SK-N-SH (cell line): ENCODE data around the gene TSTD1. TPM values are rescaled to one million over a fixed set of nuclear protein-coding genes. Genes with fewer than 3 reads are reported as not detected.

Experiments
- CTCF ChIA-PET: fragments of 300-600, 350-600 bp; formaldehyde crosslinking; extraction: SDS; loops from one replicate; lab custom pipeline; 2021; lab: Yijun Ruan, JAX
- POLR2A ChIA-PET: fragments of 350-600 bp; sonication (Branson Sonifier 250); formaldehyde crosslinking; extraction: SDS; loops from one replicate; lab custom pipeline; 2020; ENCODE audit warnings: antibody characterized with exemption, inconsistent platforms; lab: Yijun Ruan, JAX
- DNase-seq: peaks from one replicate; pipeline ENCODE4 v3.0.0; 2012
- H2AFZ ChIP-seq: fragments of 200-600 bp; sonication (generic); 2 replicates; pipeline ENCODE4 v1.8.1; 2016; ENCODE audit warnings: antibody characterized with exemption, mild to moderate bottlenecking, low read depth
- H3F3A ChIP-seq: fragments of 200-600 bp; sonication (generic); replicated peaks from 2 replicates; pipeline ENCODE3; 2016; ENCODE audit warnings: antibody characterized with exemption, mild to moderate bottlenecking; ENCODE audit not compliant: insufficient read depth
- H3K27ac ChIP-seq, 2 experiments: fragments of 200-500 bp in 1 of 2; fragments of 200-600 bp in 1 of 2; sonication (Bioruptor generic) in 1 of 2; sonication (generic), shearing (Covaris generic) in 1 of 2; 2 replicates each; pipeline versions ENCODE4 v1.5.1 to v1.6.1; 2014 to 2016; ENCODE audit warnings: low read depth in 2 of 2, inconsistent platforms in 1 of 2, low read length in 1 of 2, mild to moderate bottlenecking in 1 of 2, mixed read lengths in 1 of 2
- H3K27me3 ChIP-seq: fragments of 200-600 bp; sonication (generic), shearing (Covaris generic); 2 replicates; pipeline ENCODE4 v1.6.1; 2016; ENCODE audit warnings: mixed run types; ENCODE audit not compliant: insufficient read depth
- H3K36me3 ChIP-seq, 2 experiments: fragments of 200-500 bp in 1 of 2; fragments of 200-600 bp in 1 of 2; sonication (Bioruptor generic) in 1 of 2; sonication (generic) in 1 of 2; replicated peaks in 1 of 2; 2 replicates each; pipeline versions ENCODE3 to v1.5.1; 2014 to 2016; ENCODE audit warnings: low read length in 1 of 2, mild to moderate bottlenecking in 1 of 2; ENCODE audit not compliant: insufficient read depth in 2 of 2, control insufficient read depth in 1 of 2
- H3K4me1 ChIP-seq, 2 experiments: fragments of 200-500 bp in 1 of 2; fragments of 200-600 bp in 1 of 2; sonication (Bioruptor generic) in 1 of 2; sonication (generic), shearing (Covaris generic) in 1 of 2; 2 replicates each; pipeline versions ENCODE4 v1.5.1 to v1.6.1; 2014 to 2016; ENCODE audit warnings: low read depth in 1 of 2, low read length in 1 of 2, mixed run types in 1 of 2; ENCODE audit not compliant: insufficient read depth in 2 of 2, control insufficient read depth in 1 of 2
- H3K4me2 ChIP-seq: fragments of 200-600 bp; sonication (generic), shearing (Covaris generic); 2 replicates; pipeline ENCODE4 v1.6.1; 2017; ENCODE audit warnings: mixed run types
- H3K4me3 ChIP-seq, 2 experiments: fragments of 200-500 bp in 1 of 2; fragments of 200-600 bp in 1 of 2; sonication (Bioruptor generic) in 1 of 2; sonication (generic), shearing (Covaris generic) in 1 of 2; 2 replicates each; pipeline versions ENCODE4 v1.5.1 to v1.8.1; 2014 to 2016; ENCODE audit warnings: low read depth in 2 of 2, inconsistent platforms in 1 of 2, low read length in 1 of 2, mild to moderate bottlenecking in 1 of 2, mixed read lengths in 1 of 2, moderate library complexity in 1 of 2
- H3K79me2 ChIP-seq: fragments of 200-600 bp; sonication (generic); 2 replicates; pipeline ENCODE4 v1.8.1; 2017; ENCODE audit warnings: mild to moderate bottlenecking; ENCODE audit not compliant: insufficient read depth
- H3K9ac ChIP-seq: fragments of 200-600 bp; sonication (generic); 2 replicates; pipeline ENCODE4 v1.6.1; 2017; ENCODE audit warnings: mixed run types
- H3K9me2 ChIP-seq: fragments of 200-600 bp; sonication (generic); 2 replicates; pipeline ENCODE4 v1.6.1; 2017; ENCODE audit warnings: mixed run types
- H3K9me3 ChIP-seq: fragments of 200-600 bp; sonication (generic); 2 replicates; pipeline ENCODE4 v1.6.1; 2017; ENCODE audit warnings: mixed run types, mild to moderate bottlenecking, moderate library complexity
- H4K20me1 ChIP-seq: fragments of 200-600 bp; sonication (generic); 2 replicates; pipeline ENCODE4 v1.6.1; 2017; ENCODE audit warnings: mild to moderate bottlenecking, mixed run types; ENCODE audit not compliant: insufficient read depth
- EP300 ChIP-seq, 2 experiments: IDR thresholded peaks; 2 replicates each; pipeline versions ENCODE4 v1.4.0 to v1.6.1; 2012; ENCODE audit warnings: borderline replicate concordance in 1 of 2, low read depth in 1 of 2, low read length in 1 of 2
- FOXJ3 ChIP-seq: sonication (generic); formaldehyde crosslinking; IDR thresholded peaks from 2 replicates; pipeline ENCODE4 v1.5.1; 2020; ENCODE audit warnings: mild to moderate bottlenecking, missing genetic modification reagents
- NFIC ChIP-seq: IDR thresholded peaks from 2 replicates; pipeline ENCODE4 v1.4.0; 2012; ENCODE audit warnings: borderline replicate concordance
- PBX3 ChIP-seq: IDR thresholded peaks from 2 replicates; pipeline ENCODE4; 2012
- RAD21 ChIP-seq: IDR thresholded peaks from 2 replicates; pipeline ENCODE4 v1.6.1; 2012; ENCODE audit warnings: mild to moderate bottlenecking, low read length
- TAF1 ChIP-seq: IDR thresholded peaks from 2 replicates; pipeline ENCODE4 v1.6.1; 2012; ENCODE audit warnings: low read depth, mild to moderate bottlenecking, low read length, moderate library complexity, borderline replicate concordance
- TEAD4 ChIP-seq: IDR thresholded peaks from 2 replicates; pipeline ENCODE4 v1.4.0; 2012; ENCODE audit warnings: mild to moderate bottlenecking, borderline replicate concordance; ENCODE audit not compliant: insufficient read depth
- WGBS: methylation state at CpG from one replicate; pipeline ENCODE4 v1.1.6; 2017; ENCODE audit warnings: low lambda C conversion rate; 5-methylcytosine and 5-hydroxymethylcytosine counted together
- polyA plus RNA-seq, 3 experiments: library from polyadenylated mRNA; depleted of rRNA; stranded (reverse); fragments of >200 nt; gene quantifications; 2 replicates each; pipeline ENCODE4 v1.2.3, GENCODE V29; 2012
- TF ChIP-seq, protein P1 (sequence below): IDR thresholded peaks from 2 replicates; pipeline ENCODE4 v1.4.0; 2012; ENCODE audit warnings: low read depth, borderline replicate concordance
- TF ChIP-seq, protein P2 (sequence below): fragments of 200-600 bp; sonication (generic); IDR thresholded peaks from 2 replicates; pipeline ENCODE4 v1.6.1; 2017; ENCODE audit warnings: antibody characterized with exemption, mild to moderate bottlenecking, moderate library complexity
- TF ChIP-seq, protein P3 (sequence below): fragments of 150-350 bp; IDR thresholded peaks from 2 replicates; pipeline ENCODE4 v1.6.1; 2017; ENCODE audit warnings: antibody characterized with exemption, low read length, low read depth, borderline replicate concordance

Gene TSTD1
- polyA plus RNA-seq, 1 of the 3 experiments (the other 2 are of a cell fraction) = 93.9 TPM

GRCh38 chr1:161039546-161039945, 782 bp upstream of the TSTD1 start:
- ChIA-PET CTCF (interaction anchor here (0.6 to 6.9 kb wide), 6 partner anchors 8 to 641 kb away, joined by 3 to 43 read pairs (median 6); partner anchors contain the start of gene KLHDC9), POLR2A (no interaction called here)
- 85% methylated on average over 4 of the region's 5 CpGs for WGBS
- no peak overlapping the region for H3K27ac ChIP-seq
- peaks cover 21% of the 10 kb centered on the region for H3K79me2 ChIP-seq
- peaks cover 19 to 36% of the 10 kb centered on the region in 2 experiments for H3K36me3 ChIP-seq
- peaks cover under 1% of the 10 kb centered on the region for H3F3A ChIP-seq
- H3K4me3 ChIP-seq = no peak overlapping the region
- no peak overlapping the region for H3K4me2 ChIP-seq
- no peaks in the 10 kb centered on the region for H3K9me3 ChIP-seq
- H4K20me1 ChIP-seq = no peaks in the 10 kb centered on the region
- H3K9me2 ChIP-seq = no peaks in the 10 kb centered on the region
- no peak overlapping the region for H2AFZ ChIP-seq
- no peak for DNase-seq
- no peak overlapping the region for H3K9ac ChIP-seq
- H3K27me3 ChIP-seq = no peaks in the 10 kb centered on the region
- TF ChIP-seq NFIC = no peak
- peaks cover 0 to 8% of the 10 kb centered on the region in 2 experiments; a peak in 2 of 4 replicates for H3K4me1 ChIP-seq

DNA sequence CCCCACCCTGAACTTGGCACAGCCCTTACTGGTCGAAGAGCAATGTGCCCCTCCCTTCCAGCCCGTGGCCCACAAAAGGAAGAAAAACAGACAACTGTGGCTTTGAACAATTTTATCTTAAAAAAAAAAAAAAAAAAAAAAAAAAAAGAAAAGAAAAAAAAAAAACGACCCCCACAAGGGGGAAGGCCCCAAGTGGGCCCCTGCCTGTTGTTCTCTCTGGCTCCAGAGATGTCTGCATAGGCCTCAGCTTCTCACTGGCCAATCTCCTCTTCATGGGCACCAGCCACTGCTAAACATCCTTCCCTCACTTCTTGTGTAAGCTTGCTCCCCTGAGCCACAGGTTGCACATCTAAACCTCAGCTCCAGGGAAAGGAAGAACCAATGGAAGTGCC, 386 bp upstream of the TSTD1 start:
- no peaks in the 10 kb centered on the region for H3K9me2 ChIP-seq
- ChIA-PET POLR2A (no interaction called here), CTCF (interaction anchor here (1.0 to 6.9 kb wide), 4 partner anchors 8 to 100 kb away, joined by 6 to 43 read pairs (median 10); partner anchors contain the start of gene KLHDC9)
- peak overlapping the region; percentile 55 to 60 for H3K4me3 ChIP-seq
- no peaks in the 10 kb centered on the region for H3K27me3 ChIP-seq
- no peak overlapping the region for H3K9ac ChIP-seq
- peaks cover 19 to 36% of the 10 kb centered on the region in 2 experiments for H3K36me3 ChIP-seq
- DNase-seq = no peak
- TF ChIP-seq NFIC (no peak), TAF1 (no peak), PBX3 (no peak), FOXJ3 (CRISPR knock-in tag) (no peak), TEAD4 (no peak), RAD21 (no peak), EP300 (IDR thresholded peaks at IDR 0.05; ENCODE audit: borderline replicate concordance in 1 of 2, low read depth in 1 of 2, low read length in 1 of 2) (no peak)
- TF ChIP-seq, protein P1, sequence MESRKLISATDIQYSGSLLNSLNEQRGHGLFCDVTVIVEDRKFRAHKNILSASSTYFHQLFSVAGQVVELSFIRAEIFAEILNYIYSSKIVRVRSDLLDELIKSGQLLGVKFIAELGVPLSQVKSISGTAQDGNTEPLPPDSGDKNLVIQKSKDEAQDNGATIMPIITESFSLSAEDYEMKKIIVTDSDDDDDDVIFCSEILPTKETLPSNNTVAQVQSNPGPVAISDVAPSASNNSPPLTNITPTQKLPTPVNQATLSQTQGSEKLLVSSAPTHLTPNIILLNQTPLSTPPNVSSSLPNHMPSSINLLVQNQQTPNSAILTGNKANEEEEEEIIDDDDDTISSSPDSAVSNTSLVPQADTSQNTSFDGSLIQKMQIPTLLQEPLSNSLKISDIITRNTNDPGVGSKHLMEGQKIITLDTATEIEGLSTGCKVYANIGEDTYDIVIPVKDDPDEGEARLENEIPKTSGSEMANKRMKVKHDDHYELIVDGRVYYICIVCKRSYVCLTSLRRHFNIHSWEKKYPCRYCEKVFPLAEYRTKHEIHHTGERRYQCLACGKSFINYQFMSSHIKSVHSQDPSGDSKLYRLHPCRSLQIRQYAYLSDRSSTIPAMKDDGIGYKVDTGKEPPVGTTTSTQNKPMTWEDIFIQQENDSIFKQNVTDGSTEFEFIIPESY = no peak
- TF ChIP-seq, protein P2, sequence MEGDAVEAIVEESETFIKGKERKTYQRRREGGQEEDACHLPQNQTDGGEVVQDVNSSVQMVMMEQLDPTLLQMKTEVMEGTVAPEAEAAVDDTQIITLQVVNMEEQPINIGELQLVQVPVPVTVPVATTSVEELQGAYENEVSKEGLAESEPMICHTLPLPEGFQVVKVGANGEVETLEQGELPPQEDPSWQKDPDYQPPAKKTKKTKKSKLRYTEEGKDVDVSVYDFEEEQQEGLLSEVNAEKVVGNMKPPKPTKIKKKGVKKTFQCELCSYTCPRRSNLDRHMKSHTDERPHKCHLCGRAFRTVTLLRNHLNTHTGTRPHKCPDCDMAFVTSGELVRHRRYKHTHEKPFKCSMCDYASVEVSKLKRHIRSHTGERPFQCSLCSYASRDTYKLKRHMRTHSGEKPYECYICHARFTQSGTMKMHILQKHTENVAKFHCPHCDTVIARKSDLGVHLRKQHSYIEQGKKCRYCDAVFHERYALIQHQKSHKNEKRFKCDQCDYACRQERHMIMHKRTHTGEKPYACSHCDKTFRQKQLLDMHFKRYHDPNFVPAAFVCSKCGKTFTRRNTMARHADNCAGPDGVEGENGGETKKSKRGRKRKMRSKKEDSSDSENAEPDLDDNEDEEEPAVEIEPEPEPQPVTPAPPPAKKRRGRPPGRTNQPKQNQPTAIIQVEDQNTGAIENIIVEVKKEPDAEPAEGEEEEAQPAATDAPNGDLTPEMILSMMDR = no peak
- TF ChIP-seq, protein P3, sequence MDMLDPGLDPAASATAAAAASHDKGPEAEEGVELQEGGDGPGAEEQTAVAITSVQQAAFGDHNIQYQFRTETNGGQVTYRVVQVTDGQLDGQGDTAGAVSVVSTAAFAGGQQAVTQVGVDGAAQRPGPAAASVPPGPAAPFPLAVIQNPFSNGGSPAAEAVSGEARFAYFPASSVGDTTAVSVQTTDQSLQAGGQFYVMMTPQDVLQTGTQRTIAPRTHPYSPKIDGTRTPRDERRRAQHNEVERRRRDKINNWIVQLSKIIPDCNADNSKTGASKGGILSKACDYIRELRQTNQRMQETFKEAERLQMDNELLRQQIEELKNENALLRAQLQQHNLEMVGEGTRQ = no peak
- no peaks in the 10 kb centered on the region for H4K20me1 ChIP-seq
- no peak overlapping the region for H2AFZ ChIP-seq
- H3K9me3 ChIP-seq = no peaks in the 10 kb centered on the region
- H3F3A ChIP-seq = no peaks in the 10 kb centered on the region
- H3K4me1 ChIP-seq = peaks cover 0 to 4% of the 10 kb centered on the region in 2 experiments; a peak in 1 of 4 replicates
- 41% methylated on average over 3 of the region's 3 CpGs for WGBS
- H3K79me2 ChIP-seq = peaks cover 17% of the 10 kb centered on the region
- H3K27ac ChIP-seq = no peak overlapping the region; a peak in 1 of 4 replicates
- peak overlapping the region; percentile 74 for H3K4me2 ChIP-seq
